Activated T-cell treated with anti-CD3 and anti-CD28 coated beads, Interleukin-2, amount 50 U/mL, for 4 hours (primary cell): Measurements from ENCODE around the gene DDX51. TPM values are rescaled to one million over a fixed set of nuclear protein-coding genes. Genes with fewer than 3 reads are reported as not detected.
"Not testable (repeated sequence)": the region's sequence is repeated elsewhere in the genome, so short reads cannot be mapped to it uniquely, and the experiment has no call there.

Experiments used
- ATAC-seq, 2 donors: fragments of 200-7000 bp; cut with Tn5 transposase; one replicate each; pipeline ENCODE4 v1.10.0; 2021
- DNase-seq: peaks from one replicate; pipeline ENCODE4 v3.0.0-alpha.2; 2020
- H3K27me3 Mint-ChIP-seq: one replicate; pipeline ENCODE4 v1.8.0; 2021; ENCODE audit warnings: low read depth, mixed read lengths
- H3K36me3 Mint-ChIP-seq: one replicate; pipeline ENCODE4 v1.8.0; 2022; ENCODE audit warnings: mixed read lengths; ENCODE audit not compliant: insufficient read depth
- H3K4me1 Mint-ChIP-seq: one replicate; pipeline ENCODE4 v1.8.0; 2021; ENCODE audit warnings: low read depth, mixed read lengths
- H3K4me3 Mint-ChIP-seq: one replicate; pipeline ENCODE4 v1.8.0; 2021; ENCODE audit warnings: mild to moderate bottlenecking, moderate library complexity, mixed read lengths
- H3K9me3 Mint-ChIP-seq: one replicate; pipeline ENCODE4 v1.8.0; 2021; ENCODE audit warnings: mixed read lengths
- total RNA-seq, 3 donors: library from RNA; stranded (reverse); gene quantifications; one replicate each; pipeline ENCODE4 v1.2.1, GENCODE V29; 2021

The DDX51 gene
- total RNA-seq, 3 donors from 2014 or later, result 71.4 to 83.5 (median 72.8) TPM

GRCh38 chr12:132137483-132138125, 6.5 kb downstream of the DDX51 start:
- Mint-ChIP-seq H3K4me1 (peaks cover 2% of the 10 kb centered on the region), H3K27me3 (no peaks in the 10 kb centered on the region), H3K36me3 (peaks cover 11% of the 10 kb centered on the region), H3K4me3 (no peak overlapping the region), H3K9me3 (no peaks in the 10 kb centered on the region)
- ATAC-seq (no peak), DNase-seq (no peak)

- peaks cover 11% of the 10 kb centered on the region for H3K36me3 Mint-ChIP-seq
- not testable (repeated sequence) for H3K27me3 Mint-ChIP-seq, DNase-seq, H3K9me3 Mint-ChIP-seq, H3K4me1 Mint-ChIP-seq, H3K4me3 Mint-ChIP-seq, ATAC-seq
Observed at GRCh38 chr12:132136226-132136625, 7.9 kb downstream of the DDX51 start.

- H3K36me3 Mint-ChIP-seq, H3K4me3 Mint-ChIP-seq, H3K9me3 Mint-ChIP-seq, ATAC-seq, H3K4me1 Mint-ChIP-seq, DNase-seq, H3K27me3 Mint-ChIP-seq: not testable (repeated sequence)
Observed at GRCh38 chr12:132134653-132135183, 9.4 kb downstream of the DDX51 start.

- ATAC-seq, result peak in 1 of 2 donors; percentile 29
- Mint-ChIP-seq H3K9me3 (no peaks in the 10 kb centered on the region), H3K36me3 (peaks cover 5% of the 10 kb centered on the region), H3K4me1 (no peaks in the 10 kb centered on the region), H3K4me3 (no peak overlapping the region), H3K27me3 (no peaks in the 10 kb centered on the region)
- DNase-seq, result no peak
Observed at GRCh38 chr12:132133952-132134652, 10.0 kb downstream of the DDX51 start.

- H3K4me1 Mint-ChIP-seq, result no peaks in the 10 kb centered on the region
- ATAC-seq (no peak), DNase-seq (no peak)
- peaks cover 14% of the 10 kb centered on the region for H3K36me3 Mint-ChIP-seq
- no peaks in the 10 kb centered on the region for H3K9me3 Mint-ChIP-seq
- no peak overlapping the region for H3K4me3 Mint-ChIP-seq
- no peaks in the 10 kb centered on the region for H3K27me3 Mint-ChIP-seq
Observed at GRCh38 chr12:132132609-132133430, 11.3 kb downstream of the DDX51 start.

GRCh38 chr12:132131952-132132351, 12.2 kb downstream of the DDX51 start:
- DNase-seq (no peak), ATAC-seq (no peak)
- Mint-ChIP-seq H3K4me3 (no peak overlapping the region), H3K9me3 (no peaks in the 10 kb centered on the region), H3K27me3 (no peaks in the 10 kb centered on the region), H3K4me1 (no peaks in the 10 kb centered on the region), H3K36me3 (peaks cover 20% of the 10 kb centered on the region)

GRCh38 chr12:132131229-132131628, 12.9 kb downstream of the DDX51 start:
- no peaks in the 10 kb centered on the region for H3K9me3 Mint-ChIP-seq
- H3K36me3 Mint-ChIP-seq, result peaks cover 22% of the 10 kb centered on the region
- ATAC-seq (no peak), DNase-seq (no peak)
- no peaks in the 10 kb centered on the region for H3K4me1 Mint-ChIP-seq
- H3K27me3 Mint-ChIP-seq, result no peaks in the 10 kb centered on the region
- H3K4me3 Mint-ChIP-seq, result no peak overlapping the region

GRCh38 chr12:132130690-132131089, 13.4 kb downstream of the DDX51 start:
- Mint-ChIP-seq H3K27me3 (no peaks in the 10 kb centered on the region), H3K4me3 (no peak overlapping the region), H3K9me3 (no peaks in the 10 kb centered on the region), H3K36me3 (peaks cover 26% of the 10 kb centered on the region), H3K4me1 (no peaks in the 10 kb centered on the region)
- DNase-seq, result no peak
- ATAC-seq, result no peak

- H3K4me3 Mint-ChIP-seq, result no peak overlapping the region
- no peak for DNase-seq
- no peak for ATAC-seq
- H3K27me3 Mint-ChIP-seq, result no peaks in the 10 kb centered on the region
- H3K36me3 Mint-ChIP-seq, result peaks cover 38% of the 10 kb centered on the region
- no peaks in the 10 kb centered on the region for H3K9me3 Mint-ChIP-seq
- H3K4me1 Mint-ChIP-seq, result no peaks in the 10 kb centered on the region
Observed at GRCh38 chr12:132129007-132129406, 15.1 kb downstream of the DDX51 start.

- no peak for ATAC-seq
- no peaks in the 10 kb centered on the region for H3K27me3 Mint-ChIP-seq
- H3K4me1 Mint-ChIP-seq, result no peaks in the 10 kb centered on the region
- H3K9me3 Mint-ChIP-seq, result no peaks in the 10 kb centered on the region
- no peak for DNase-seq
- H3K36me3 Mint-ChIP-seq, result peaks cover 43% of the 10 kb centered on the region
- no peak overlapping the region for H3K4me3 Mint-ChIP-seq
Observed at GRCh38 chr12:132127041-132127440, 17.1 kb downstream of the DDX51 start.

- ATAC-seq, result no peak
- Mint-ChIP-seq H3K4me3 (no peak overlapping the region), H3K9me3 (no peaks in the 10 kb centered on the region), H3K4me1 (no peaks in the 10 kb centered on the region), H3K36me3 (peaks cover 45% of the 10 kb centered on the region), H3K27me3 (no peaks in the 10 kb centered on the region)
- no peak for DNase-seq
Observed at GRCh38 chr12:132125736-132126135, 18.4 kb downstream of the DDX51 start.

GRCh38 chr12:132124766-132125425, 19.2 kb downstream of the DDX51 start:
- Mint-ChIP-seq H3K27me3 (no peaks in the 10 kb centered on the region), H3K9me3 (no peaks in the 10 kb centered on the region), H3K4me1 (no peaks in the 10 kb centered on the region), H3K36me3 (peaks cover 48% of the 10 kb centered on the region), H3K4me3 (no peak overlapping the region)
- no peak for ATAC-seq
- no peak for DNase-seq

GRCh38 chr12:132123970-132124765, 20.0 kb downstream of the DDX51 start:
- Mint-ChIP-seq H3K4me3 (no peak overlapping the region), H3K36me3 (peaks cover 47% of the 10 kb centered on the region), H3K9me3 (no peaks in the 10 kb centered on the region), H3K27me3 (no peaks in the 10 kb centered on the region), H3K4me1 (no peaks in the 10 kb centered on the region)
- DNase-seq, result no peak
- no peak for ATAC-seq
